ENCODE results near the gene PTGES. TPM values are rescaled to one million over a fixed set of nuclear protein-coding genes. Genes with fewer than 3 reads are reported as not detected.
A peak's percentile ranks its signal among the peaks of the same experiment; 100 is the strongest.

The PTGES gene
- total RNA-seq, 1 donor from 2014 or later, result 11.1 TPM

DNA sequence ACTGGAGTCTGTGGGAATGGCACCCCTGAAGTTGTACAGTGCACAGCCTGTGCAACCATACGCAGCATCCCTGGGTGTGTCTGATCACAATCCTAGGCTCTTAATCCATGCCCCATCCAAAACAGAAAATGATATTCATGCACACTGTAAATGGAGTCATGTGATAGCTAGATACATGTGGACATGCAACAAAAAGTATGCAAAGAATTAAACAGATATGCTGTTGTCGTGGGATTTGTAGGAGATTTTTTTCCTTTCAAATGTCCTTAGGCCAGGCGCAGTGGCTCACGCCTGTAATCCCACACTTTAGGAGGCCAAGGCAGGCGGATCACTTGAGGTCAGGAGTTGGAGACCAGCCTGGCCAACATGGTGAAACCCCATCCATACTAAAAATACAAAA lies 51.3 kb downstream of the PTGES start:
- DNase-seq (ENCODE audit: low read depth), result no peak
- FAIRE-seq, result no peak
- Histone ChIP-seq H3K36me3 (ENCODE audit: control insufficient read depth, insufficient read depth, low read length) (no peaks in the 10 kb centered on the region), H3K4me3 (ENCODE audit: low read depth, low read length) (no peak overlapping the region), H3K27me3 (ENCODE audit: control insufficient read depth, insufficient read depth, low read length) (peaks cover 23% of the 10 kb centered on the region)
- TF ChIP-seq, protein P1, sequence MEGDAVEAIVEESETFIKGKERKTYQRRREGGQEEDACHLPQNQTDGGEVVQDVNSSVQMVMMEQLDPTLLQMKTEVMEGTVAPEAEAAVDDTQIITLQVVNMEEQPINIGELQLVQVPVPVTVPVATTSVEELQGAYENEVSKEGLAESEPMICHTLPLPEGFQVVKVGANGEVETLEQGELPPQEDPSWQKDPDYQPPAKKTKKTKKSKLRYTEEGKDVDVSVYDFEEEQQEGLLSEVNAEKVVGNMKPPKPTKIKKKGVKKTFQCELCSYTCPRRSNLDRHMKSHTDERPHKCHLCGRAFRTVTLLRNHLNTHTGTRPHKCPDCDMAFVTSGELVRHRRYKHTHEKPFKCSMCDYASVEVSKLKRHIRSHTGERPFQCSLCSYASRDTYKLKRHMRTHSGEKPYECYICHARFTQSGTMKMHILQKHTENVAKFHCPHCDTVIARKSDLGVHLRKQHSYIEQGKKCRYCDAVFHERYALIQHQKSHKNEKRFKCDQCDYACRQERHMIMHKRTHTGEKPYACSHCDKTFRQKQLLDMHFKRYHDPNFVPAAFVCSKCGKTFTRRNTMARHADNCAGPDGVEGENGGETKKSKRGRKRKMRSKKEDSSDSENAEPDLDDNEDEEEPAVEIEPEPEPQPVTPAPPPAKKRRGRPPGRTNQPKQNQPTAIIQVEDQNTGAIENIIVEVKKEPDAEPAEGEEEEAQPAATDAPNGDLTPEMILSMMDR (IDR thresholded peaks at IDR 0.05; ENCODE audit: insufficient read depth, low read length, severe bottlenecking), result no peak

- H3K36me3 ChIP-seq (ENCODE audit: control insufficient read depth, insufficient read depth, low read length), result no peaks in the 10 kb centered on the region
- no peak overlapping the region for H3K4me3 ChIP-seq (ENCODE audit: low read depth, low read length)
- TF ChIP-seq, protein P1 (IDR thresholded peaks at IDR 0.05; ENCODE audit: insufficient read depth, low read length, severe bottlenecking), result no peak
- H3K27me3 ChIP-seq (ENCODE audit: control insufficient read depth, insufficient read depth, low read length), result peaks cover 23% of the 10 kb centered on the region
- FAIRE-seq (peak; percentile 13), DNase-seq (ENCODE audit: low read depth) (no peak)
Measured at GRCh38 chr9:129701054-129701453, 51.8 kb downstream of the PTGES start.

- peaks cover 22% of the 10 kb centered on the region for H3K27me3 ChIP-seq (ENCODE audit: control insufficient read depth, insufficient read depth, low read length)
- TF ChIP-seq, protein P1 (IDR thresholded peaks at IDR 0.05; ENCODE audit: insufficient read depth, low read length, severe bottlenecking), result no peak
- no peak for FAIRE-seq
- no peaks in the 10 kb centered on the region for H3K36me3 ChIP-seq (ENCODE audit: control insufficient read depth, insufficient read depth, low read length)
- DNase-seq (ENCODE audit: low read depth), result no peak
- H3K4me3 ChIP-seq (ENCODE audit: low read depth, low read length), result no peak overlapping the region
Measured at GRCh38 chr9:129698254-129698757, 54.5 kb downstream of the PTGES start.

DNA sequence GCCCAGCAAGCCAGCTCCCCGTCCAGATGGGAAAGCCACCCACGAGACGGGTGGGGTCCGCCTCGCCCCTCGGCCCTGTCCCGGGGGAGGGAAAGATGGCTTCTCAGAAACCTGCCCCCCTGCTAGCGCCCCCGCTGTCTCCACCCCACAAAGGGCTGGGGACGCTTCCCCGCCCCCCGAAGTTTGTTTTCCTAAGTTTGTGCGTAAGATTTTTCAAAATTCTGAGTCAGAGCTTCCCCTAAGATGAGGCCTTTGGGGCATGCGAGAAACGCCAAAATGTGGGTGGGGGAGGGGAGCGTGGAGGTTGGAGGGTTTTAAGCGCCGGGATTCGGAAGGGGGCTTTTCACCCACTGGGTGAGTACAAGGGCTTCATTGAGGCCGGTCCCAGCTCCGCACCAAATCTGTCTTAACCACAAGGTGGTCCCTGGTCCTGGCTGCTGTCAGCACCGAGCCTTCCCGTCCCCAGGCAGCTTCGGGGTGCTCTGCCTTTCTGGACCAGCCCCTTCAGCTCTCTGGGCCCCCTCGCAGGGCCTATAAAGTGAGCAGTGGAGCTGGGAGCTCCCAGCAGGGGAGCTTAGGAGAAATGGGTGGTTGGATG lies 55.1 kb downstream of the PTGES start:
- TF ChIP-seq, protein P1 (IDR thresholded peaks at IDR 0.05; ENCODE audit: insufficient read depth, low read length, severe bottlenecking), result no peak
- Histone ChIP-seq H3K27me3 (ENCODE audit: control insufficient read depth, insufficient read depth, low read length) (peaks cover 22% of the 10 kb centered on the region), H3K36me3 (ENCODE audit: control insufficient read depth, insufficient read depth, low read length) (no peaks in the 10 kb centered on the region), H3K4me3 (ENCODE audit: low read depth, low read length) (peak overlapping the region; percentile 29)
- DNase-seq (ENCODE audit: low read depth), result no peak
- no peak for FAIRE-seq

- FAIRE-seq (no peak), DNase-seq (ENCODE audit: low read depth) (no peak)
- Histone ChIP-seq H3K4me3 (ENCODE audit: low read depth, low read length) (peak overlapping the region; percentile 29), H3K27me3 (ENCODE audit: control insufficient read depth, insufficient read depth, low read length) (peaks cover 22% of the 10 kb centered on the region), H3K36me3 (ENCODE audit: control insufficient read depth, insufficient read depth, low read length) (no peaks in the 10 kb centered on the region)
- TF ChIP-seq, protein P1 (IDR thresholded peaks at IDR 0.05; ENCODE audit: insufficient read depth, low read length, severe bottlenecking), result no peak
Measured at GRCh38 chr9:129696944-129697655, 55.7 kb downstream of the PTGES start.

Data from bronchial epithelial cell (primary cell).